MCF 10A (cell line): ENCODE data around the gene DIDO1. TPM values are rescaled to one million over a fixed set of nuclear protein-coding genes. Genes with fewer than 3 reads are reported as not detected.

ENCODE experiments used
- BruUV-seq: library from RNA; stranded (reverse); fragments of 400-500 nt; replicated peaks from 2 replicates; lab custom pipeline; 2021; lab: Mats Ljungman, UMichigan
- CTCF ChIA-PET: fragments of 300-600 bp; sonication (Branson Sonifier 250); formaldehyde crosslinking; extraction: SDS; loops from one replicate; lab custom pipeline; 2021; ENCODE audit warnings: antibody characterized with exemption, inconsistent platforms; lab: Yijun Ruan, JAX
- POLR2A ChIA-PET: fragments of 300-600, 350-650 bp; sonication (Branson Sonifier 250); formaldehyde crosslinking; extraction: SDS; loops from one replicate; lab custom pipeline; 2020; ENCODE audit warnings: antibody characterized with exemption, inconsistent platforms; lab: Yijun Ruan, JAX
- DNase-seq: peaks from one replicate; pipeline ENCODE4 v3.0.0-alpha.2; 2018; ENCODE audit not compliant: unreplicated experiment
- H3K27ac Mint-ChIP-seq: one replicate; pipeline ENCODE4 v1.8.0; 2022; ENCODE audit warnings: mild to moderate bottlenecking, low read depth, mixed read lengths; ENCODE audit not compliant: unreplicated experiment
- H3K27me3 Mint-ChIP-seq: one replicate; pipeline ENCODE4 v1.8.0; 2022; ENCODE audit warnings: mixed read lengths; ENCODE audit not compliant: insufficient read depth, unreplicated experiment
- H3K36me3 Mint-ChIP-seq: one replicate; pipeline ENCODE4 v1.8.0; 2022; ENCODE audit warnings: mild to moderate bottlenecking, moderate library complexity, mixed read lengths; ENCODE audit not compliant: insufficient read depth, unreplicated experiment
- H3K4me1 Mint-ChIP-seq: one replicate; pipeline ENCODE4 v1.8.0; 2022; ENCODE audit warnings: mixed read lengths; ENCODE audit not compliant: insufficient read depth, unreplicated experiment
- H3K4me3 Mint-ChIP-seq: one replicate; pipeline ENCODE4 v1.8.0; 2022; ENCODE audit warnings: mild to moderate bottlenecking, moderate library complexity, mixed read lengths; ENCODE audit not compliant: unreplicated experiment
- H3K9me3 Mint-ChIP-seq: one replicate; pipeline ENCODE4 v1.8.0; 2022; ENCODE audit warnings: mixed read lengths; ENCODE audit not compliant: unreplicated experiment
- intact Hi-C: fragments of 100-400 bp; cut with micrococcal nuclease; formaldehyde crosslinking; loops from 2 replicates; pipeline ENCODE4 v1.14.1; 2022
- total RNA-seq: library from RNA; stranded (reverse); gene quantifications from 2 replicates; pipeline ENCODE4 v1.2.3, GENCODE V29; 2022
- TF ChIP-seq, protein P1 (sequence below): fragments of 200-600 bp; IDR thresholded peaks from one replicate; pipeline ENCODE4 v1.8.0; 2022; ENCODE audit warnings: antibody characterized with exemption, mild to moderate bottlenecking; ENCODE audit not compliant: unreplicated experiment

Gene DIDO1
- total RNA-seq, 1 experiment from 2014 or later = 36.8 TPM

DNA sequence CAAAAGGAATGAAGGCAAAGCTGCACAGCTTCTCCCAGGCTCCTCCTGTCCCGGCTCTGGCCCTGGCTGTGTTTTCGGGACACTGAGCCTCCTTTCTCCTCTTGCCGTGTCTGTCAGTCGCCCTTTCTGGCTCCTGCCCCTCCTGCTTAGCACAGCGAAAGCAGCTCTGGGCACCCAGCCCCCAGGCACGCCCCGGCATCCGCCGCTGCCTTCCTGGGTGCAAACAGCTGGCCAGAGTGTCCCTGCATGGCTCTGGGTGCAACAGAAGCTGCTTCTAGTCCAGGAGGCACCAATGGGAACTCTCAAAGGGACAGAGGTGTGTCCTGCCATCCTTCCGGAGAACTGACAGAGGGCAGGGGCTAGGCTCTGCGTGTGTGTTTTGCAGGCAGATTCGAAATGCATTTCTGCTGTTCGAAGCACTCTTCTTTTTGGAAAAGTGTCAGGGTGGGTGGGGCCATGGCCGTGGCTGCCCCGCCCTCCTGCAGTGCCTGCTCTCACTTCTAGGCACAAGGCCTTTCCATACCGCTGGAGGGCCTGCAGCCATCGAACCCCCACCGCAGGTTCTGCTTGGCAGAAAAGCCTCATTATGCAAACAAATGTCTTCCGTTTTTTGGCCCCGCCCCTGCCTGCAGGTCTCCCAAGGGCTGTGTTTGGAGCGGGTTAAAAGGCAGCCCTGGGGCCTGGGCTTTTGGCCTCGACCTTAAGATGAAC, 93.9 kb downstream of the DIDO1 start:
- Mint-ChIP-seq H3K4me1 (peaks cover 14% of the 10 kb centered on the region), H3K27ac (no peak overlapping the region), H3K9me3 (no peaks in the 10 kb centered on the region), H3K36me3 (peaks cover 5% of the 10 kb centered on the region), H3K27me3 (no peaks in the 10 kb centered on the region), H3K4me3 (no peak overlapping the region)
- TF ChIP-seq, protein P1, sequence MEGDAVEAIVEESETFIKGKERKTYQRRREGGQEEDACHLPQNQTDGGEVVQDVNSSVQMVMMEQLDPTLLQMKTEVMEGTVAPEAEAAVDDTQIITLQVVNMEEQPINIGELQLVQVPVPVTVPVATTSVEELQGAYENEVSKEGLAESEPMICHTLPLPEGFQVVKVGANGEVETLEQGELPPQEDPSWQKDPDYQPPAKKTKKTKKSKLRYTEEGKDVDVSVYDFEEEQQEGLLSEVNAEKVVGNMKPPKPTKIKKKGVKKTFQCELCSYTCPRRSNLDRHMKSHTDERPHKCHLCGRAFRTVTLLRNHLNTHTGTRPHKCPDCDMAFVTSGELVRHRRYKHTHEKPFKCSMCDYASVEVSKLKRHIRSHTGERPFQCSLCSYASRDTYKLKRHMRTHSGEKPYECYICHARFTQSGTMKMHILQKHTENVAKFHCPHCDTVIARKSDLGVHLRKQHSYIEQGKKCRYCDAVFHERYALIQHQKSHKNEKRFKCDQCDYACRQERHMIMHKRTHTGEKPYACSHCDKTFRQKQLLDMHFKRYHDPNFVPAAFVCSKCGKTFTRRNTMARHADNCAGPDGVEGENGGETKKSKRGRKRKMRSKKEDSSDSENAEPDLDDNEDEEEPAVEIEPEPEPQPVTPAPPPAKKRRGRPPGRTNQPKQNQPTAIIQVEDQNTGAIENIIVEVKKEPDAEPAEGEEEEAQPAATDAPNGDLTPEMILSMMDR = no peak
- ChIA-PET POLR2A (interaction anchor here (0.6 to 2.3 kb wide), 6 partner anchors 16 to 176 kb away, joined by 3 to 7 read pairs (median 5); partner anchors contain the start of genes COL9A3 and TCFL5), CTCF (interaction anchor here (0.6 to 1.7 kb wide), 3 partner anchors 10 to 29 kb away, joined by 3 to 9 read pairs (median 3); no protein-coding TSS in a partner anchor)
- intact Hi-C loops = no loop called here
- peak; percentile 47 for DNase-seq
- no TSS peak for BruUV-seq

DNA sequence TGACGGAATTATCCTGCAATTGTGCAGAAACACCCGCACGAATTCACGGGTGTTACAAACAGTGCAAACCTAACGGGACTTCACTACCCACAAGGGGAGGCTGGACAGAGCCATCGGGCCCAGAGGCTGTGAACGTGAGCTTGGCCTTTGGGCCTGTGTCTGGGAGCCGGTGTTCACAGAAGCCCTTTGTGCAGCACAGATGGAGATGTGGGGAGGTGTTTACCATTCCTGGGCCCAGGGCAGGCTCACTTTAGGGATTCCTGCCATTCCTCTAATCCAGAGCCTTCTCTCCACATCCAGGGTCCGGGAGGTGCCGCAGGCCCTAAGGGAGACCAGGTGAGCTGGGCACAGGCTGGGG, 94.5 kb downstream of the DIDO1 start:
- POLR2A ChIA-PET = interaction anchor here (0.6 to 2.3 kb wide), 6 partner anchors 16 to 177 kb away, joined by 3 to 7 read pairs (median 4); partner anchors contain the start of genes COL9A3 and TCFL5
- Mint-ChIP-seq H3K27ac (no peak overlapping the region), H3K4me3 (no peak overlapping the region), H3K36me3 (peaks cover 5% of the 10 kb centered on the region), H3K9me3 (no peaks in the 10 kb centered on the region), H3K27me3 (no peaks in the 10 kb centered on the region), H3K4me1 (peaks cover 14% of the 10 kb centered on the region)
- no TSS peak for BruUV-seq
- intact Hi-C loops = no loop called here
- CTCF ChIA-PET = interaction anchor here (0.6 to 1.7 kb wide), 2 partner anchors 23 to 28 kb away, joined by 3 to 9 read pairs; no protein-coding TSS in a partner anchor
- no peak for DNase-seq
- TF ChIP-seq, protein P1 = no peak

DNA sequence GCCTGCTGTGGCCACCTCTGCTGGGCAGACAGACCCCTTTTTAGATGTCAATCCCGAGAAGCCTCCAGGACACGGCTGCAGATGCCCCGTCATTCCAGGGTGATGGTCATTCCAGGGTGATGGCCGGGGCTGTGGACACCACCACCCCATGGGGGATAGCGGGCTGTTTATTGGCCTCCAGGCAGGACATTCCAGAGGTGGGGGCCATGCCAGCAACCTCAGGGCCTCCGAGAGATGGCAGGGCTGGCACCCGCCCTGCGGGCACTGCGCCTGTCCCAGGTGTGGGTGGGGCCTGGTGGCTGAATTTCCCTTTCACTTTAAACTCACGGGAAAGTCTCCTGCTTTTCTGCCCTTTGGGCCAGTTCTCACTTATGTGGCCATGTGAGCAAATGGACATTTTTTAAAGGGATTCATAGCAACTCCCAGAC, 94.9 kb downstream of the DIDO1 start:
- DNase-seq = no peak
- ChIA-PET CTCF (interaction anchor here (0.6 to 1.7 kb wide), 2 partner anchors 23 to 28 kb away, joined by 3 to 9 read pairs; no protein-coding TSS in a partner anchor), POLR2A (interaction anchor here (0.6 to 2.3 kb wide), 4 partner anchors 15 to 56 kb away, joined by 3 to 7 read pairs (median 5); partner anchors contain the start of genes COL9A3 and TCFL5)
- no peak overlapping the region for H3K27ac Mint-ChIP-seq
- no peaks in the 10 kb centered on the region for H3K9me3 Mint-ChIP-seq
- H3K36me3 Mint-ChIP-seq = peaks cover 5% of the 10 kb centered on the region
- no TSS peak for BruUV-seq
- intact Hi-C loops = no loop called here
- no peaks in the 10 kb centered on the region for H3K27me3 Mint-ChIP-seq
- H3K4me1 Mint-ChIP-seq = peaks cover 14% of the 10 kb centered on the region
- no peak overlapping the region for H3K4me3 Mint-ChIP-seq
- TF ChIP-seq, protein P1 = no peak

DNA sequence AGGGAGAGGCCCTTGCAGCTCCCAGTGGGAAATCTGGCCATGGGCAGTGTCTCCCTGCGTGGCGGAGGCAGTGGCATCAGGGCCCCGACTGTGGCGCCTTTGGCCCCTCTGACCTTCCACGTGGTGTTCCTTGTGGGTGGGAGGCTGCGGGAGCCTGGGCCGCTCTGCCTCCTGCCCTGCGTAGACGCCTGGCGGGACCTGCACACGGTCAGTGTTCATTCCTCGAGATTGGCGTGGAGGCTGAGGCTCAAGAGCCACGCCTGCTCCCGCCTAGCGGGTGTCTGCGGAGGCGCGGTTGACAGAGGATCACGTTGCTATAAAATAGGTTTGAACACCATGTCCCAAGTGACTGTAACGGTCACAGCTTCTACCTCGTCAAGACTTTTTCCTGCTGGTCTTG, 95.5 kb downstream of the DIDO1 start:
- H3K4me3 Mint-ChIP-seq = no peak overlapping the region
- ChIA-PET POLR2A (interaction anchor here (2.3 kb wide), 1 partner anchor 31 kb away, joined by 7 read pairs; the partner anchor contains the start of gene TCFL5), CTCF (no interaction called here)
- TF ChIP-seq, protein P1 = no peak
- peaks cover 5% of the 10 kb centered on the region for H3K36me3 Mint-ChIP-seq
- H3K27me3 Mint-ChIP-seq = no peaks in the 10 kb centered on the region
- no peak for DNase-seq
- no peaks in the 10 kb centered on the region for H3K9me3 Mint-ChIP-seq
- BruUV-seq = no TSS peak
- no peak overlapping the region for H3K27ac Mint-ChIP-seq
- H3K4me1 Mint-ChIP-seq = peaks cover 14% of the 10 kb centered on the region
- intact Hi-C loops = no loop called here
